Measurements from ENCODE around the gene C6orf136.

The C6orf136 gene

GRCh38 chr6:30689985-30690384 is 43.1 kb downstream of the C6orf136 start:
- no peak overlapping the region for H3K27ac ChIP-seq
- H3K4me2 ChIP-seq (ENCODE audit: low read length), result peak overlapping the region; percentile 94
- H3K79me2 ChIP-seq, result no peaks in the 10 kb centered on the region
- H2AFZ ChIP-seq, result no peak overlapping the region
- H3K9me3 ChIP-seq (ENCODE audit: control insufficient read depth, low read length), result no peaks in the 10 kb centered on the region
- TF ChIP-seq CTCF (IDR thresholded peaks at IDR 0.05), result no peak
- no peak overlapping the region for H3K9ac ChIP-seq
- H3K4me3 ChIP-seq (ENCODE audit: low read depth, low read length), result no peak overlapping the region
- no peaks in the 10 kb centered on the region for H3K27me3 ChIP-seq (ENCODE audit: control insufficient read depth, insufficient read depth, low read length)
- no peaks in the 10 kb centered on the region for H3K36me3 ChIP-seq (ENCODE audit: control insufficient read depth, insufficient read depth, low read length)
- H3K4me1 ChIP-seq, result peaks cover 8% of the 10 kb centered on the region

GRCh38 chr6:30690403-30691207 is 43.7 kb downstream of the C6orf136 start, which contains the start of gene NRM:
NRM (minus strand) TSS chr6:30690984; CDS start chr6:30690974, 10 bp downstream.
- TF ChIP-seq CTCF (IDR thresholded peaks at IDR 0.05), result no peak
- Histone ChIP-seq H3K27me3 (ENCODE audit: control insufficient read depth, insufficient read depth, low read length) (no peaks in the 10 kb centered on the region), H3K79me2 (no peaks in the 10 kb centered on the region), H3K27ac (peak within 1 kb of the TSS; percentile 69), H3K4me2 (ENCODE audit: low read length) (peak within 1 kb of the TSS; percentile 94), H3K9ac (no peak within 1 kb of the TSS), H3K36me3 (ENCODE audit: control insufficient read depth, insufficient read depth, low read length) (no peaks in the 10 kb centered on the region), H2AFZ (peak within 1 kb of the TSS; percentile 98), H3K9me3 (ENCODE audit: control insufficient read depth, low read length) (no peaks in the 10 kb centered on the region), H3K4me1 (peaks cover 11% of the 10 kb centered on the region), H3K4me3 (ENCODE audit: low read depth, low read length) (peak within 1 kb of the TSS; percentile 86)

GRCh38 chr6:30691208-30691847 is 44.4 kb downstream of the C6orf136 start:
- no peaks in the 10 kb centered on the region for H3K79me2 ChIP-seq
- H3K9ac ChIP-seq, result no peak overlapping the region
- H3K36me3 ChIP-seq (ENCODE audit: control insufficient read depth, insufficient read depth, low read length), result no peaks in the 10 kb centered on the region
- peak overlapping the region; percentile 69 for H3K27ac ChIP-seq
- TF ChIP-seq CTCF (IDR thresholded peaks at IDR 0.05), result no peak
- peak overlapping the region; percentile 86 for H3K4me3 ChIP-seq (ENCODE audit: low read depth, low read length)
- H3K4me2 ChIP-seq (ENCODE audit: low read length), result peak overlapping the region; percentile 94
- no peaks in the 10 kb centered on the region for H3K27me3 ChIP-seq (ENCODE audit: control insufficient read depth, insufficient read depth, low read length)
- no peaks in the 10 kb centered on the region for H3K9me3 ChIP-seq (ENCODE audit: control insufficient read depth, low read length)
- peak overlapping the region; percentile 98 for H2AFZ ChIP-seq
- peaks cover 11% of the 10 kb centered on the region for H3K4me1 ChIP-seq

- Histone ChIP-seq H3K36me3 (ENCODE audit: control insufficient read depth, insufficient read depth, low read length) (no peaks in the 10 kb centered on the region), H3K4me3 (ENCODE audit: low read depth, low read length) (no peak overlapping the region), H3K9ac (no peak overlapping the region), H3K9me3 (ENCODE audit: control insufficient read depth, low read length) (no peaks in the 10 kb centered on the region), H3K4me2 (ENCODE audit: low read length) (no peak overlapping the region), H3K27ac (no peak overlapping the region), H3K27me3 (ENCODE audit: control insufficient read depth, insufficient read depth, low read length) (no peaks in the 10 kb centered on the region), H3K4me1 (peaks cover 7% of the 10 kb centered on the region), H2AFZ (no peak overlapping the region), H3K79me2 (no peaks in the 10 kb centered on the region)
- no peak for TF ChIP-seq CTCF (IDR thresholded peaks at IDR 0.05)
These were observed 49.5 kb downstream of the C6orf136 start for GRCh38 chr6:30696432-30696831.
